Measurements from ENCODE around the gene INHBC. TPM values are rescaled to one million over a fixed set of nuclear protein-coding genes. Genes with fewer than 3 reads are reported as not detected.
A peak's percentile ranks its signal among the peaks of the same experiment; 100 is the strongest.

INHBC gene
- total RNA-seq, 2 experiments from 2014 or later, result 0.36 TPM; not detected in 1

DNA sequence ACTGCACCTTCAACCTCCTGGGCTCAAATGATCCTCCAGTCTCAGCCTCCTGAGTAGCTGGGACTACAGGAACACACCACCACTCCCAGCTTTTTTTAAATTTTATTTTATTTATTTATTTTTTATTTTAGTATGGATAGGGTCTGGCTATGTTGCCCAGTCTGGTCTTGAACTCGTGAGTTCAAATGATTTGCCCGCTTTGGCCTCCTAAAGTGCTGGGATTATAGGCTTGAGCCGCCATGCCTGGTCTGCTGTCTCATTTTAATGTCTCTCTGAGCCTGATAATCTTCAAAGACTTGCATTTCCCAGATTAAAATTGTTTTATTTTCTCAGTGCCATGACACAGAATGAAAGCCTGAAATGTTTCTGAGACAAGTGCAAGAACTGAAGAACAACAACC is 1.2 kb upstream of the INHBC start:
- no peak for DNase-seq (ENCODE audit: low spot score)
- peaks cover 14% of the 10 kb centered on the region for H3K79me2 ChIP-seq (ENCODE audit: insufficient read depth, low read depth, low read length)
- no peak overlapping the region for H3K27ac ChIP-seq (ENCODE audit: low read depth, low read length, poor library complexity, severe bottlenecking)
- H3K9me2 ChIP-seq (ENCODE audit: insufficient read depth, low read length), result no peaks in the 10 kb centered on the region
- ChIA-PET CTCF (ENCODE audit: unreplicated experiment) (no interaction called here), POLR2A (interaction anchor here (1.2 to 1.9 kb wide), 3 partner anchors 11 to 359 kb away, joined by 3 to 8 read pairs (median 3); no protein-coding TSS in a partner anchor)
- H2AFZ ChIP-seq (ENCODE audit: low read length), result no peak overlapping the region
- TF ChIP-seq EZH2phosphoT487 (IDR thresholded peaks at IDR 0.05; ENCODE audit: borderline replicate concordance, low read depth, low read length) (no peak), CTCF (conservative IDR thresholded peaks at IDR 0.05; ENCODE audit: low read length) (no peak)
- H3K4me2 ChIP-seq (ENCODE audit: low read length), result no peak overlapping the region
- BruUV-seq (replicated peaks), result no TSS peak
- intact Hi-C loops (cut with micrococcal nuclease; ENCODE audit: unreplicated experiment), result no loop called here
- no peak overlapping the region for H3K4me3 ChIP-seq (ENCODE audit: low read depth, low read length, poor library complexity, severe bottlenecking)
- peaks cover 30% of the 10 kb centered on the region for H3K4me1 ChIP-seq (ENCODE audit: insufficient read depth, low read length, poor library complexity, severe bottlenecking)
- H3K9me3 ChIP-seq (ENCODE audit: low read length), result no peaks in the 10 kb centered on the region
- no peaks in the 10 kb centered on the region for H3K36me3 ChIP-seq (ENCODE audit: insufficient read depth, low read length)
- no peaks in the 10 kb centered on the region for H4K20me1 ChIP-seq (ENCODE audit: insufficient read depth, low read length)

- Histone ChIP-seq H3K4me3 (ENCODE audit: low read depth, low read length, poor library complexity, severe bottlenecking) (no peak overlapping the region), H3K27ac (ENCODE audit: low read depth, low read length, poor library complexity, severe bottlenecking) (no peak overlapping the region), H3K4me1 (ENCODE audit: insufficient read depth, low read length, poor library complexity, severe bottlenecking) (peaks cover 14% of the 10 kb centered on the region), H3K79me2 (ENCODE audit: insufficient read depth, low read depth, low read length) (peaks cover under 1% of the 10 kb centered on the region; the same call in 1 of the 2 replicates), H3K4me2 (ENCODE audit: low read length) (no peak overlapping the region), H3K36me3 (ENCODE audit: insufficient read depth, low read length) (no peaks in the 10 kb centered on the region), H4K20me1 (ENCODE audit: insufficient read depth, low read length) (no peaks in the 10 kb centered on the region), H3K9me2 (ENCODE audit: insufficient read depth, low read length) (no peaks in the 10 kb centered on the region), H3K9me3 (ENCODE audit: low read length) (no peaks in the 10 kb centered on the region), H2AFZ (ENCODE audit: low read length) (peak overlapping the region; percentile 62; the same call in 1 of the 2 replicates)
- intact Hi-C loops (cut with micrococcal nuclease; ENCODE audit: unreplicated experiment), result no loop called here
- CTCF ChIA-PET (ENCODE audit: unreplicated experiment), result no interaction called here
- no peak for TF ChIP-seq EZH2phosphoT487 (IDR thresholded peaks at IDR 0.05; ENCODE audit: borderline replicate concordance, low read depth, low read length)
- no peak for TF ChIP-seq CTCF (conservative IDR thresholded peaks at IDR 0.05; ENCODE audit: low read length)
- POLR2A ChIA-PET, result no interaction called here
- DNase-seq (ENCODE audit: low spot score), result no peak
- no TSS peak for BruUV-seq (replicated peaks)
Observed at GRCh38 chr12:57435293-57435692, 709 bp downstream of the INHBC start.

- no TSS peak for BruUV-seq (replicated peaks)
- no peaks in the 10 kb centered on the region for H3K9me2 ChIP-seq (ENCODE audit: insufficient read depth, low read length)
- H3K4me3 ChIP-seq (ENCODE audit: low read depth, low read length, poor library complexity, severe bottlenecking), result no peak overlapping the region
- H3K27ac ChIP-seq (ENCODE audit: low read depth, low read length, poor library complexity, severe bottlenecking), result no peak overlapping the region
- intact Hi-C loops (cut with micrococcal nuclease; ENCODE audit: unreplicated experiment), result no loop called here
- POLR2A ChIA-PET, result no interaction called here
- H3K9me3 ChIP-seq (ENCODE audit: low read length), result no peaks in the 10 kb centered on the region
- peaks cover 6% of the 10 kb centered on the region for H3K4me1 ChIP-seq (ENCODE audit: insufficient read depth, low read length, poor library complexity, severe bottlenecking)
- H3K79me2 ChIP-seq (ENCODE audit: insufficient read depth, low read depth, low read length), result no peaks in the 10 kb centered on the region
- no peaks in the 10 kb centered on the region for H3K36me3 ChIP-seq (ENCODE audit: insufficient read depth, low read length)
- H3K4me2 ChIP-seq (ENCODE audit: low read length), result no peak overlapping the region
- no peaks in the 10 kb centered on the region for H4K20me1 ChIP-seq (ENCODE audit: insufficient read depth, low read length)
- DNase-seq (ENCODE audit: low spot score), result no peak
- no peak overlapping the region for H2AFZ ChIP-seq (ENCODE audit: low read length)
- TF ChIP-seq CTCF (conservative IDR thresholded peaks at IDR 0.05; ENCODE audit: low read length) (no peak), EZH2phosphoT487 (IDR thresholded peaks at IDR 0.05; ENCODE audit: borderline replicate concordance, low read depth, low read length) (no peak)
- CTCF ChIA-PET (ENCODE audit: unreplicated experiment), result no interaction called here
Observed at GRCh38 chr12:57438400-57438799, 3.8 kb downstream of the INHBC start.

All from OCI-LY7 (cell line).